ENCODE measurements around the gene RCC1. TPM values are rescaled to one million over a fixed set of nuclear protein-coding genes. Genes with fewer than 3 reads are reported as not detected.
A peak's percentile ranks its signal among the peaks of the same experiment; 100 is the strongest.
"Not testable (repeated sequence)": the region's sequence is repeated elsewhere in the genome, so short reads cannot be mapped to it uniquely, and the experiment has no call there.

The RCC1 gene
- total RNA-seq, 2 donors from 2014 or later = 7.3 to 10.8 TPM

DNA sequence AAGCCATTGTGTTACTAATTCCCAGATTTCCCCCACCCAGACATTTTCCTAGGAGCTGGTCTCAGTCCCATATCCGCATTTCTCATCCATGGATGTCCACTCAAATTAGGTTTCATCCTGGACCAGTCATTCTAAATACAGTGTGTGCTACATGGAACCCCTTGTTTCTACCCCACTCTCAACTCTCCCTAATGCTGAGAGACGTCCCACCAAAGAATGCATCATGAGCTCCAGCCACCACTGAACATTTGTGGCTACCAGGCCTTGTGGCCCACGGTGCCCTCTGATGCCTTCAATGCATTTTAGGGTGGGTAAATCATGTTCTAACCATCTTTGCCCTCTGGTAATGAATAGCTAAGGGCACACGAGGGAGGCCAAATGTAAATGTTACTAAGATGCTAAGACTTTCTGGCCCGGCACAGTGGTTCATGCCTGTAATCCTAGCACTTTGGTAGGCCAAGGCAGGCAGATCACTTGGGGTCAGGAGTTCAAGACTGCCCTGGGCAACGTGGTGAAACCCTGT, 72.9 kb downstream of the RCC1 start:
- intact Hi-C loops (cut with DNase I) = no loop called here
- DNase-seq (no peak), ATAC-seq (no peak)

DNA sequence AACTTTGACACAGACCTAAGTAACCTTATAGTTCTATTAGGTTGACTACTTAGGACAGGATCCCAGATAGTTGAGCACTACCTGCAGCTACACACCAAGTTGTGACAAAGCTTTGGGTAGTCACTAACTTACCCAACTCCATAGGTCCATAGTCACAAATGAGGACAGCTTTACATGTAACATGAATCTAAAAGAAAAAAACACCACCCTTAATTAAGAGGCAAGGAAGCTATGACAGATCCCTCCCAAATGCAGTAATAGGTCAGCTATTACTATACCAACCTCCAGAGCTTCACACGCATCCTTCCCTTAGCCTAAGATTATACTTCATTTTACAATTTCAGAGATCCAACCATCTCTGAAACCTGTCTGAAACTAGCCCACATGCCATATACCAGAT, 73.6 kb downstream of the RCC1 start:
- ATAC-seq = no peak
- intact Hi-C loops (cut with DNase I) = no loop called here

DNA sequence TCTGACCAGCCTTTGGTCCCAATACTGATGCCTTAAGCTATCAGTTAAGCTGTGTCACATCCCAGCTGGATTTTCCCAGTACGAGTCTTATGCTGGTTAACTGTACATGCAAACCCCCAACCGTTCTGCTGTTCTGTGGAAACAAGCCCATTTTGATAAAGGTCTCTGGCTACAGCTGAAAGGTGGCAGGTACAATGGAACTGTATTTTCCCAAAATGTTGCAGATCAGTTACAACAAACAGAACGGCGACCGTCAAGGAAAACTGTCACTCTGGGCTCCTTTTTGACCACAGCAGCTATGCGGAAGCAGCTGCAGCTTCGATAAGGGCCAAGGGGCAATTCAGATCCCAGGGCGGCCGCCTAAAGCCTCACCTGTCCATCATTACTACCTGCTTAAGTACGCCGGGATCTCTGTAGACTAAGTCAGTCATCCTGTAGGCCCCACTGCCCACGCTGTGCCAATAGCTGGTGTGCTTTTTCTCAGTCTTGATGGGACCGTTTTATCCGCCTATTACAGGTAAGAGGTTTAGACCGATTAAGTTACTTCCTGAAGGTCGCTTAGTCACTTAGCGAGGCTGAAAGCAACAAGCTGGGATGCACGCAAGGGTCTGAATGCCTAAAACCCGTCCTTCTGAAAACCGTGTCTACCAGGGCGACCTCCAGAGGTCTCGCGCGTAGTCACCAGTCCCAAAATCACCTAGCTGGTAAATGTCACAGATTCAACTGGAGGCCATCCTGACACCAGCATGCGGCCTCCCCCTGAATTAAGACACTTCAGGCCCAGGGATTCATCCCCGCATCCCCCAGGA, 75.1 kb downstream of the RCC1 start:
- DNase-seq (no peak), ATAC-seq (peak; percentile 27 to 45)
- intact Hi-C loops (cut with DNase I) = no loop called here

More for the DNA sequence above, 73.6 kb downstream of the RCC1 start:
- DNase-seq = no peak

- ATAC-seq (peak; percentile 99), DNase-seq (peak; percentile 97)
- intact Hi-C loops (cut with DNase I) = no loop called here
Observed at GRCh38 chr1:28581531-28582247, 75.8 kb downstream of the RCC1 start.

- ATAC-seq = peak; percentile 12 to 20
Observed at GRCh38 chr1:28582248-28582615, 76.4 kb downstream of the RCC1 start.

GRCh38 chr1:28586585-28587391, 80.9 kb downstream of the RCC1 start:
- ATAC-seq; intact Hi-C loops (cut with DNase I); DNase-seq: not testable (repeated sequence)

More at GRCh38 chr1:28582248-28582615, 76.4 kb downstream of the RCC1 start:
- intact Hi-C loops (cut with DNase I) = no loop called here
- DNase-seq = no peak

Other genes starting within 250 kb of the RCC1 start
- gene SESN2, start 246.5 kb upstream of the RCC1 start, total RNA-seq = 1 to 10 TPM; 4.4 to 4.5 TPM
- gene MED18, start 177.0 kb upstream of the RCC1 start, total RNA-seq = 1 to 10 TPM; 8.1 to 9.5 TPM
- 10 to 100 TPM; 20.8 to 26.2 TPM for gene PHACTR4, start 136.3 kb upstream of the RCC1 start, total RNA-seq
- gene TRNAU1AP, start 47.0 kb downstream of the RCC1 start, total RNA-seq = 10 to 100 TPM; 15.5 TPM
- 1 to 10 TPM; 1.6 to 2.7 TPM for gene RAB42, start 86.2 kb downstream of the RCC1 start, total RNA-seq
- gene TAF12, start 137.0 kb downstream of the RCC1 start, total RNA-seq = 10 to 100 TPM; 15.6 to 19.1 TPM
- not detected for gene RNU11, start 142.6 kb downstream of the RCC1 start, total RNA-seq
- gene GMEB1, start 162.7 kb downstream of the RCC1 start, total RNA-seq = 1 to 10 TPM; 6.1 to 6.2 TPM
- 10 to 100 TPM; 30.0 to 44.4 TPM for gene YTHDF2, start 230.9 kb downstream of the RCC1 start, total RNA-seq

Measured in left cardiac atrium (tissue), 4 donors.